ENCODE data around the gene M1AP. TPM values are rescaled to one million over a fixed set of nuclear protein-coding genes. Genes with fewer than 3 reads are reported as not detected.

M1AP gene
- total RNA-seq: 1.1 and 1.3 TPM in 2 replicates

GRCh38 chr2:74648009-74648443 lies at the start of gene M1AP:
Gene M1AP (minus strand): TSS chr2:74648330. CDS start chr2:74640275, 8,055 bp downstream.

GRCh38 chr2:74653985-74654882 lies 6.1 kb upstream of the M1AP start, which contains the start of gene SEMA4F:
Gene SEMA4F (plus strand): TSS chr2:74654247. CDS start chr2:74654377, 130 bp downstream.

GRCh38 chr2:74553892-74554819 lies 94.0 kb downstream of the M1AP start, which contains the start of the genes DOK1 and LOXL3:
Gene DOK1 (plus strand): TSS chr2:74554720. CDS start chr2:74554755, 35 bp downstream.
Gene LOXL3 (minus strand): TSS chr2:74553942. CDS start chr2:74552634, 1,308 bp downstream.

GRCh38 chr2:74529357-74530238 lies 118.5 kb downstream of the M1AP start, which contains the start of the genes AUP1 and HTRA2:
Gene AUP1 (minus strand): TSS chr2:74529706. CDS start chr2:74529629, 77 bp downstream.
Gene HTRA2 (plus strand): TSS chr2:74529933. CDS start chr2:74530007, 74 bp downstream.

GRCh38 chr2:74525717-74526648 lies 122.1 kb downstream of the M1AP start, which contains the start of gene DQX1:
Gene DQX1 (minus strand): TSS chr2:74526231. CDS start chr2:74525729, 502 bp downstream.

GRCh38 chr2:74514368-74515270 lies 133.5 kb downstream of the M1AP start, which contains the start of gene TLX2:
Gene TLX2 (plus strand): TSS chr2:74514450. CDS start chr2:74514807, 357 bp downstream.

Other genes with a start within 250 kb of the M1AP start
- 2.4 and 4.9 TPM in 2 replicates for gene C2orf81, start 226.7 kb downstream of the M1AP start, total RNA-seq
- 46.8 and 49.0 TPM in 2 replicates for gene WDR54, start 226.6 kb downstream of the M1AP start, total RNA-seq
- 39.1 and 48.0 TPM in 2 replicates for gene RTKN, start 206.4 kb downstream of the M1AP start, total RNA-seq
- gene INO80B, start 193.2 kb downstream of the M1AP start, total RNA-seq: 12.4 and 16.8 TPM in 2 replicates
- gene WBP1, start 189.9 kb downstream of the M1AP start, total RNA-seq: 56.4 and 113 TPM in 2 replicates
- gene MOGS, start 182.9 kb downstream of the M1AP start, total RNA-seq: 68.6 and 75.9 TPM in 2 replicates
- 26.5 and 31.4 TPM in 2 replicates for gene MRPL53, start 175.7 kb downstream of the M1AP start, total RNA-seq
- gene CCDC142, start 165.3 kb downstream of the M1AP start, total RNA-seq: 6.0 and 9.5 TPM in 2 replicates
- 20.8 and 22.2 TPM in 2 replicates for gene TTC31, start 165.2 kb downstream of the M1AP start, total RNA-seq
- gene LBX2, start 148.7 kb downstream of the M1AP start, total RNA-seq: 1.5 and 6.7 TPM in 2 replicates
- gene PCGF1, start 140.6 kb downstream of the M1AP start, total RNA-seq: 10.4 and 15.0 TPM in 2 replicates
- not detected in 2 replicates for gene TLX2, start 133.9 kb downstream of the M1AP start, total RNA-seq
- not detected in 2 replicates for gene DQX1, start 122.1 kb downstream of the M1AP start, total RNA-seq
- 96.3 and 120 TPM in 2 replicates for gene AUP1, start 118.6 kb downstream of the M1AP start, total RNA-seq
- gene HTRA2, start 118.4 kb downstream of the M1AP start, total RNA-seq: 39.9 and 45.8 TPM in 2 replicates
- 9.0 and 14.8 TPM in 2 replicates for gene LOXL3, start 94.4 kb downstream of the M1AP start, total RNA-seq
- 32.8 and 43.5 TPM in 2 replicates for gene DOK1, start 93.6 kb downstream of the M1AP start, total RNA-seq
- gene SEMA4F, start 5.9 kb upstream of the M1AP start, total RNA-seq: 12.7 and 12.9 TPM in 2 replicates
- gene HK2, start 185.8 kb upstream of the M1AP start, total RNA-seq: 3.9 and 9.8 TPM in 2 replicates